H1 (cell line): ENCODE results near the gene COL25A1. TPM values are rescaled to one million over a fixed set of nuclear protein-coding genes. Genes with fewer than 3 reads are reported as not detected.

ENCODE experiments used
- BCL11A ChIP-seq, 2 experiments: IDR thresholded peaks; one replicate each; pipeline ENCODE4 v1.6.1; 2011; ENCODE audit warnings: low read depth in 2 of 2, low read length in 2 of 2, mild to moderate bottlenecking in 2 of 2
- CBX5 ChIP-seq: fragments of 300-800, 300-1000 bp; sonication (generic); IDR thresholded peaks from 2 replicates; pipeline ENCODE4 v1.7.1; 2016; ENCODE audit warnings: antibody characterized with exemption, low read length, low read depth
- CREB1 ChIP-seq: IDR thresholded peaks from 2 replicates; pipeline ENCODE4 v1.6.1; 2012; ENCODE audit warnings: inconsistent platforms
- EGR1 ChIP-seq: IDR thresholded peaks from 2 replicates; pipeline ENCODE4 v1.6.1; 2011; ENCODE audit warnings: low read depth, low read length, borderline replicate concordance
- EZH2 ChIP-seq: fragments of 200-600 bp; sonication (generic); IDR thresholded peaks from 2 replicates; pipeline ENCODE4 v1.7.1; 2012; ENCODE audit warnings: low read depth, mild to moderate bottlenecking, moderate library complexity, low read length, inconsistent platforms; ENCODE audit not compliant: severe bottlenecking
- NANOG ChIP-seq: IDR thresholded peaks from 2 replicates; pipeline ENCODE4 v1.6.1; 2011; ENCODE audit warnings: low read length, low read depth, mild to moderate bottlenecking, inconsistent platforms; ENCODE audit not compliant: insufficient read depth, poor library complexity, severe bottlenecking
- RAD21 ChIP-seq, 2 experiments: IDR thresholded peaks in 1 of 2; conservative IDR thresholded peaks in 1 of 2; 2 replicates each; pipeline ENCODE4 v1.6.1; 2011; ENCODE audit warnings: low read depth in 2 of 2, low read length in 2 of 2, improper control_type of control experiment in 1 of 2, inconsistent platforms in 1 of 2, mild to moderate bottlenecking in 1 of 2, moderate library complexity in 1 of 2
- SP1 ChIP-seq: IDR thresholded peaks from 2 replicates; pipeline ENCODE4 v1.6.1; 2011; ENCODE audit warnings: low read depth, low read length
- SP2 ChIP-seq: IDR thresholded peaks from 2 replicates; pipeline ENCODE4 v1.6.1; 2012; ENCODE audit warnings: mild to moderate bottlenecking, low read length, inconsistent platforms
- SP4 ChIP-seq: IDR thresholded peaks from 2 replicates; pipeline ENCODE4 v1.6.1; 2012; ENCODE audit warnings: low read length, inconsistent platforms
- TCF12 ChIP-seq: IDR thresholded peaks from 2 replicates; pipeline ENCODE4 v1.6.1; 2011; ENCODE audit warnings: low read depth, mild to moderate bottlenecking, low read length
- TEAD4 ChIP-seq: IDR thresholded peaks from 2 replicates; pipeline ENCODE4 v1.6.1; 2012; ENCODE audit warnings: low read depth, low read length, inconsistent platforms, mixed read lengths
- polyA plus RNA-seq, 7 experiments: library from polyadenylated mRNA; depleted of rRNA in 3 of 7; stranded (reverse) in 5 of 7; unstranded in 2 of 7; fragments of >200 nt in 5 of 7; fragments of 200-250 nt in 2 of 7; gene quantifications; 1 replicate in 5 of 7; 2 replicates in 1 of 7; 4 replicates in 1 of 7; pipeline versions ENCODE4 v1.2.1 to v1.2.3, GENCODE V29; 2011 to 2013; ENCODE audit warnings: missing spikeins in 2 of 7, mixed read lengths in 2 of 7
- total RNA-seq: library from RNA; stranded (reverse); fragmentation: NEBNext Ultra II Directional; extraction: Animal tissue kit (Norgen Biotek cat#: 25700); gene quantifications from 2 replicates; pipeline ENCODE4 v1.2.1, GENCODE V29; 2021
- TF ChIP-seq, protein P1 (sequence below): fragments of 300-600 bp; sonication (generic); IDR thresholded peaks from 2 replicates; pipeline ENCODE4 v1.7.1; 2012; ENCODE audit warnings: low read length, moderate library complexity, mild to moderate bottlenecking, inconsistent platforms; ENCODE audit not compliant: insufficient replicate concordance

COL25A1 gene
- total and polyA plus RNA-seq, 2 of the 8 experiments (the other 6 are each of a cell fraction or from before 2014, with no cell fraction given), result 1.1 to 8.3 TPM

DNA sequence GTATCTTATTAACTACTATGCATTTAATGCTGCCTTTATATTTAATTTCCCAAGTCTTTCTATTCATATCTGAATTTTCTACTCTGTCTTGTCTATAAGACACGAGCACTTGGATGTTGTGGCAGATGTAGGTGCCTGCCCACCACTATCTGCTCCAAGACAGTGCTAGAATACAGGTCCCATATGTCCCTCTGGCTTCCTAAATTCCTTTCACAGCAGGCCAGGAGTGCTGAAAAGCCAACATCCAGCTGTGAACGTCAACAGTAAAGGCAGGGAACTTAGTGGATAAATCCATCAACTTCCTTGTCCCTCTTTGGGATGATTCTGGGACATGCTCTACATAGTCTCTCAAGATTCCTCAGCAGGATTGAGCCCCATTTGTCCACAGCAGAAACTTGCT is 294.5 kb downstream of the COL25A1 start (continued):
- TF ChIP-seq, protein P1, sequence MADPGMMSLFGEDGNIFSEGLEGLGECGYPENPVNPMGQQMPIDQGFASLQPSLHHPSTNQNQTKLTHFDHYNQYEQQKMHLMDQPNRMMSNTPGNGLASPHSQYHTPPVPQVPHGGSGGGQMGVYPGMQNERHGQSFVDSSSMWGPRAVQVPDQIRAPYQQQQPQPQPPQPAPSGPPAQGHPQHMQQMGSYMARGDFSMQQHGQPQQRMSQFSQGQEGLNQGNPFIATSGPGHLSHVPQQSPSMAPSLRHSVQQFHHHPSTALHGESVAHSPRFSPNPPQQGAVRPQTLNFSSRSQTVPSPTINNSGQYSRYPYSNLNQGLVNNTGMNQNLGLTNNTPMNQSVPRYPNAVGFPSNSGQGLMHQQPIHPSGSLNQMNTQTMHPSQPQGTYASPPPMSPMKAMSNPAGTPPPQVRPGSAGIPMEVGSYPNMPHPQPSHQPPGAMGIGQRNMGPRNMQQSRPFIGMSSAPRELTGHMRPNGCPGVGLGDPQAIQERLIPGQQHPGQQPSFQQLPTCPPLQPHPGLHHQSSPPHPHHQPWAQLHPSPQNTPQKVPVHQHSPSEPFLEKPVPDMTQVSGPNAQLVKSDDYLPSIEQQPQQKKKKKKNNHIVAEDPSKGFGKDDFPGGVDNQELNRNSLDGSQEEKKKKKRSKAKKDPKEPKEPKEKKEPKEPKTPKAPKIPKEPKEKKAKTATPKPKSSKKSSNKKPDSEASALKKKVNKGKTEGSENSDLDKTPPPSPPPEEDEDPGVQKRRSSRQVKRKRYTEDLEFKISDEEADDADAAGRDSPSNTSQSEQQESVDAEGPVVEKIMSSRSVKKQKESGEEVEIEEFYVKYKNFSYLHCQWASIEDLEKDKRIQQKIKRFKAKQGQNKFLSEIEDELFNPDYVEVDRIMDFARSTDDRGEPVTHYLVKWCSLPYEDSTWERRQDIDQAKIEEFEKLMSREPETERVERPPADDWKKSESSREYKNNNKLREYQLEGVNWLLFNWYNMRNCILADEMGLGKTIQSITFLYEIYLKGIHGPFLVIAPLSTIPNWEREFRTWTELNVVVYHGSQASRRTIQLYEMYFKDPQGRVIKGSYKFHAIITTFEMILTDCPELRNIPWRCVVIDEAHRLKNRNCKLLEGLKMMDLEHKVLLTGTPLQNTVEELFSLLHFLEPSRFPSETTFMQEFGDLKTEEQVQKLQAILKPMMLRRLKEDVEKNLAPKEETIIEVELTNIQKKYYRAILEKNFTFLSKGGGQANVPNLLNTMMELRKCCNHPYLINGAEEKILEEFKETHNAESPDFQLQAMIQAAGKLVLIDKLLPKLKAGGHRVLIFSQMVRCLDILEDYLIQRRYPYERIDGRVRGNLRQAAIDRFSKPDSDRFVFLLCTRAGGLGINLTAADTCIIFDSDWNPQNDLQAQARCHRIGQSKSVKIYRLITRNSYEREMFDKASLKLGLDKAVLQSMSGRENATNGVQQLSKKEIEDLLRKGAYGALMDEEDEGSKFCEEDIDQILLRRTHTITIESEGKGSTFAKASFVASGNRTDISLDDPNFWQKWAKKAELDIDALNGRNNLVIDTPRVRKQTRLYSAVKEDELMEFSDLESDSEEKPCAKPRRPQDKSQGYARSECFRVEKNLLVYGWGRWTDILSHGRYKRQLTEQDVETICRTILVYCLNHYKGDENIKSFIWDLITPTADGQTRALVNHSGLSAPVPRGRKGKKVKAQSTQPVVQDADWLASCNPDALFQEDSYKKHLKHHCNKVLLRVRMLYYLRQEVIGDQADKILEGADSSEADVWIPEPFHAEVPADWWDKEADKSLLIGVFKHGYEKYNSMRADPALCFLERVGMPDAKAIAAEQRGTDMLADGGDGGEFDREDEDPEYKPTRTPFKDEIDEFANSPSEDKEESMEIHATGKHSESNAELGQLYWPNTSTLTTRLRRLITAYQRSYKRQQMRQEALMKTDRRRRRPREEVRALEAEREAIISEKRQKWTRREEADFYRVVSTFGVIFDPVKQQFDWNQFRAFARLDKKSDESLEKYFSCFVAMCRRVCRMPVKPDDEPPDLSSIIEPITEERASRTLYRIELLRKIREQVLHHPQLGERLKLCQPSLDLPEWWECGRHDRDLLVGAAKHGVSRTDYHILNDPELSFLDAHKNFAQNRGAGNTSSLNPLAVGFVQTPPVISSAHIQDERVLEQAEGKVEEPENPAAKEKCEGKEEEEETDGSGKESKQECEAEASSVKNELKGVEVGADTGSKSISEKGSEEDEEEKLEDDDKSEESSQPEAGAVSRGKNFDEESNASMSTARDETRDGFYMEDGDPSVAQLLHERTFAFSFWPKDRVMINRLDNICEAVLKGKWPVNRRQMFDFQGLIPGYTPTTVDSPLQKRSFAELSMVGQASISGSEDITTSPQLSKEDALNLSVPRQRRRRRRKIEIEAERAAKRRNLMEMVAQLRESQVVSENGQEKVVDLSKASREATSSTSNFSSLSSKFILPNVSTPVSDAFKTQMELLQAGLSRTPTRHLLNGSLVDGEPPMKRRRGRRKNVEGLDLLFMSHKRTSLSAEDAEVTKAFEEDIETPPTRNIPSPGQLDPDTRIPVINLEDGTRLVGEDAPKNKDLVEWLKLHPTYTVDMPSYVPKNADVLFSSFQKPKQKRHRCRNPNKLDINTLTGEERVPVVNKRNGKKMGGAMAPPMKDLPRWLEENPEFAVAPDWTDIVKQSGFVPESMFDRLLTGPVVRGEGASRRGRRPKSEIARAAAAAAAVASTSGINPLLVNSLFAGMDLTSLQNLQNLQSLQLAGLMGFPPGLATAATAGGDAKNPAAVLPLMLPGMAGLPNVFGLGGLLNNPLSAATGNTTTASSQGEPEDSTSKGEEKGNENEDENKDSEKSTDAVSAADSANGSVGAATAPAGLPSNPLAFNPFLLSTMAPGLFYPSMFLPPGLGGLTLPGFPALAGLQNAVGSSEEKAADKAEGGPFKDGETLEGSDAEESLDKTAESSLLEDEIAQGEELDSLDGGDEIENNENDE, result no peak
- TF ChIP-seq TCF12 (0 out of 2 replicates have a peak, but pooled peaks have one; percentile 61), EGR1 (no peak), CREB1 (no peak), TEAD4 (peak; percentile 86), CBX5 (no peak), NANOG (peak; percentile 57), SP1 (no peak), RAD21 (IDR thresholded peaks at IDR 0.05 in 1 of 2, conservative IDR thresholded peaks at IDR 0.05 in 1 of 2; ENCODE audit: low read depth in 2 of 2, low read length in 2 of 2) (no peak), BCL11A (IDR thresholded peaks at IDR 0.05; ENCODE audit: low read depth in 2 of 2, low read length in 2 of 2) (peak in 1 of 2 experiments; percentile 68), EZH2 (no peak), SP2 (no peak), SP4 (no peak)
